GM12892 (cell line): ENCODE data around the gene CFAP97D2.

ENCODE experiments used
- POLR2A ChIP-seq: IDR thresholded peaks from 2 replicates; pipeline ENCODE4 v1.6.1; 2011; ENCODE audit warnings: low read depth, low read length, control low read depth
- POLR2AphosphoS5 ChIP-seq: IDR thresholded peaks from 2 replicates; pipeline ENCODE4 v1.6.1; 2011; ENCODE audit warnings: low read depth, low read length, control low read depth
- TAF1 ChIP-seq: IDR thresholded peaks from 2 replicates; pipeline ENCODE4 v1.6.1; 2011; ENCODE audit warnings: low read depth, mild to moderate bottlenecking, control low read depth, low read length, borderline replicate concordance

GRCh38 chr13:114166381-114167131 is 12.5 kb upstream of the CFAP97D2 start:
- no peak for TF ChIP-seq POLR2AphosphoS5
- no peak for TF ChIP-seq POLR2A
- TF ChIP-seq TAF1: no peak
